Muscle of leg (tissue), 9 donors: ENCODE data around the gene PHYKPL. TPM values are rescaled to one million over a fixed set of nuclear protein-coding genes. Genes with fewer than 3 reads are reported as not detected.

ENCODE experiments used
- polyA plus RNA-seq, 8 donors: library from polyadenylated mRNA; unstranded; fragments of 120-200 nt; gene quantifications; one replicate each; pipeline versions ENCODE4 v1.2.1 to v1.2.3, GENCODE V29; 2013; ENCODE audit warnings: inconsistent platforms in 1 of 8, low replicate concordance in 1 of 8; ENCODE audit not compliant: insufficient read length in 8 of 8, insufficient read depth in 1 of 8
- total RNA-seq: library from RNA; stranded (reverse); fragments of 120-200 nt; gene quantifications from one replicate; pipeline ENCODE4 v1.2.4, GENCODE V29; 2013

The PHYKPL gene
- total and polyA plus RNA-seq, 9 donors: 36.0 to 81.7 (median 45.3) TPM

Other genes starting within 250 kb of the PHYKPL start
- gene PROP1, start 236.6 kb downstream of the PHYKPL start, total RNA-seq: not detected
- gene PROP1, start 236.6 kb downstream of the PHYKPL start, polyA plus RNA-seq: under 1 TPM in 1 of 8 donors, not detected in 7; 0.08 TPM
- 19.6 TPM for gene N4BP3, start 119.3 kb downstream of the PHYKPL start, total RNA-seq
- 10 to 100 TPM; 16.7 to 29.1 (median 22.9) TPM for gene N4BP3, start 119.3 kb downstream of the PHYKPL start, polyA plus RNA-seq
- 22.6 TPM for gene RMND5B, start 101.8 kb downstream of the PHYKPL start, total RNA-seq
- gene RMND5B, start 101.8 kb downstream of the PHYKPL start, polyA plus RNA-seq: 10 to 100 TPM; 27.6 to 38.6 (median 32.0) TPM
- 103 TPM for gene NHP2, start 78.9 kb downstream of the PHYKPL start, total RNA-seq
- gene NHP2, start 78.9 kb downstream of the PHYKPL start, polyA plus RNA-seq: 100 to 1,000 TPM; 110 to 129 (median 117) TPM
- not detected for gene GMCL2, start 45.4 kb downstream of the PHYKPL start, total RNA-seq
- under 1 TPM in 1 of 8 donors, not detected in 7; 0.08 TPM for gene GMCL2, start 45.4 kb downstream of the PHYKPL start, polyA plus RNA-seq
- 29.8 TPM for gene HNRNPAB, start 28.3 kb downstream of the PHYKPL start, total RNA-seq
- 100 to 1,000 TPM in 5 of 8 donors, 10 to 100 TPM in 3; 82.3 to 125 (median 102) TPM for gene HNRNPAB, start 28.3 kb downstream of the PHYKPL start, polyA plus RNA-seq